Measurements from ENCODE around the gene OR10A4. TPM values are rescaled to one million over a fixed set of nuclear protein-coding genes. Genes with fewer than 3 reads are reported as not detected.
"Not testable (repeated sequence)": the region's sequence is repeated elsewhere in the genome, so short reads cannot be mapped to it uniquely, and the experiment has no call there.

OR10A4 gene
- total RNA-seq, 2 experiments from 2014 or later, result not detected

DNA sequence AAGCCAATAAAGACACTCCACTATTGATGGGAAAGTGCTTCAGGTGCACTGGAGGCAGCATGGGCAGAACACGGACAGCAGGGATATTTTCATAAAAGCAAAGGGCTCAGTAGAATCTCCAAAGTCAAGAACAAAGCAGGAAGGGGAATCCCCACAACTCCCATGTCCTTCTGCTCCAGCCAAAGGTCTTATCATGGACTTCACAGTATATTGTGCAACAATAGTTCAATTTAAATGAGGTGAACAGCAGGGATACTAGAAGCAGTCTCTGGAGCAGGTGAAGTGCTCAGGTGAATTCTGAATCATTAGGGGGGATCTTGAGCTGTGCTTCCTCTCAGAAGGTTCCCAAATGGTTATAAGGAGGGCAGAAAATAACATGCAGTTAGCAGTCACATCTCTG is 22.5 kb downstream of the OR10A4 start:
- H3K27me3 Mint-ChIP-seq, result peaks cover 16% of the 10 kb centered on the region
- H3K4me1 Mint-ChIP-seq, result no peaks in the 10 kb centered on the region
- ChIA-PET CTCF (interaction anchor here (1.1 kb wide), 1 partner anchor 86 kb away, joined by 3 read pairs; no protein-coding TSS in a partner anchor), POLR2A (no interaction called here)
- no peak overlapping the region for H3K27ac Mint-ChIP-seq
- no peak overlapping the region for H3K4me3 Mint-ChIP-seq
- DNase-seq (no peak), ATAC-seq (no peak)
- H3K36me3 Mint-ChIP-seq (ENCODE audit: low read depth), result no peaks in the 10 kb centered on the region
- no peaks in the 10 kb centered on the region for H3K9me3 Mint-ChIP-seq (ENCODE audit: low read depth)
- intact Hi-C loops (cut with DNase I, micrococcal nuclease), result no loop called here

DNA sequence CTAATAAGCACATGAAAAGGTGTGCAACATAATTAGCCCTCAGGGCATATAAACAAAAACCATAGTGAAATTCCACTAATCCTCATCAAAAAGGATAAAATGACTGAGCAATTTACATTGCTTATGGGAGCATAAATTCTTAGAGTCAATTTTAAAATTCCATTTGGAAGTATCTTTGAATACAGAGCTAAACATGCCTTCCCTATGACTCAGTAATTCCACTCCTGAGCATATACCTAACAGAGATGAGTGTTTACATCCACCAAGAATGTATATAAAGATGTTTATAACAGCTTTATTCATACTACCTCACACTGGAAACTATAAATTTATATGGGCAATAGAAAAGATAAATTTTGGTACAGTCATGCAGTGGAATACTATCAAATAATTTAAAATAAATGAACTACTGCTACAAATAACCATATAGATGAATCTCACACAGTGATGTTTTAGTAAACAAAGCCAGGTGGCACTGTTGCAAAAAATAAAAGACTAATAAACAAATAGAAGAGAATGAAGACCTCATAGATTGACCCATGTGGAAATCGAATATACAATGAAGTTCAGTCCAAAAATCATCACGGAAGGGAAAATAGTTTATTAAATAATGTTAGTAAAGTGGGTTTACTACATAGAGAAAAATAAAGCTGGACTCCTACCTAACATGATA is 24.0 kb downstream of the OR10A4 start:
- ChIA-PET CTCF (interaction anchor here (0.6 kb wide), 1 partner anchor 11 kb away, joined by 3 read pairs; no protein-coding TSS in a partner anchor), POLR2A (no interaction called here)
- ATAC-seq (no peak), DNase-seq (no peak)
- Mint-ChIP-seq H3K9me3 (ENCODE audit: low read depth) (no peaks in the 10 kb centered on the region), H3K27ac (no peak overlapping the region), H3K27me3 (peaks cover 16% of the 10 kb centered on the region), H3K4me3 (no peak overlapping the region), H3K36me3 (ENCODE audit: low read depth) (no peaks in the 10 kb centered on the region), H3K4me1 (no peaks in the 10 kb centered on the region)
- intact Hi-C loops (cut with DNase I, micrococcal nuclease), result no loop called here

DNA sequence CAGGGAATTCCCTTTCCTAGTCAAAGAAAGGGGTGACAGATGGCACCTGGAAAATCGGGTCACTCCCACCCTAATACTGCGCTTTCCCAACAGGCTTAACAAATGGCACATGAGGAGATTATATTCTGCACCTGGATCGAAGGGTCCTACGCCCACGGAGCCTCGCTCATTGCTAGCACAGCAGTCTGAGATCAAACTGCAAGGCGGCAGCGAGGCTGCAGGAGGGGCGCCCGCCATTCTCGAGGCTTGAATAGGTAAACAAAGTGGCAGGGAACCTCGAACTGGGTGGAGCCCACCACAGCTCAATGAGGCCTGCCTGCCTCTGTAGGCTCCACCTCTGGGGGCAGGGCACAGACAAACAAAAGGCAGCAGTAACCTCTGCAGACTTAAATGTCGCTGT is 28.4 kb downstream of the OR10A4 start:
- H3K36me3 Mint-ChIP-seq (ENCODE audit: low read depth); H3K27ac Mint-ChIP-seq; ATAC-seq; DNase-seq; CTCF ChIA-PET; H3K9me3 Mint-ChIP-seq (ENCODE audit: low read depth); POLR2A ChIA-PET; H3K4me1 Mint-ChIP-seq; H3K4me3 Mint-ChIP-seq; intact Hi-C loops (cut with DNase I, micrococcal nuclease); H3K27me3 Mint-ChIP-seq: not testable (repeated sequence)

DNA sequence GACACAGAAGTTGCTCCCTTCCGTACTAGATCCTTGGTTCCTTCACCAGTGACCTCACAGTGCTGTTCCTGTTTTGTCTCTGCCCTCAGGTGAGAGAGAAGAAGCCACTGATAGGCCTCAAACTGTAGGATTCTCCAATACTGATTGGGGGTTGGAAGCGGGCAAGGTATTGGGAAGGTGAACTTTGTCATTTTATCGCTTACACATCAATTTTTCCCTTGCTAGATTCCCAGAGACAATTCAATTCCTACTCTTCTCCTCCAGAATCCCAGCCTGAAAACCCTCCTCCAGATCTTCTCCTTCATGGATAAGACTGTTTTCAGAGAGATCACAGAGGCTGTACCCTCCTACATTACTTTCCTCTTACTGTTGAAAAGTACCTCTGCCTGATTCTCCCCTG is 35.0 kb downstream of the OR10A4 start:
- ChIA-PET CTCF (interaction anchor here (0.5 kb wide), 1 partner anchor 1226 kb away, joined by 3 read pairs; the partner anchor contains the start of gene TRIM5), POLR2A (no interaction called here)
- no peak overlapping the region for H3K27ac Mint-ChIP-seq
- H3K9me3 Mint-ChIP-seq (ENCODE audit: low read depth), result no peaks in the 10 kb centered on the region
- ATAC-seq (no peak), DNase-seq (no peak)
- H3K4me3 Mint-ChIP-seq, result no peak overlapping the region
- peaks cover 4% of the 10 kb centered on the region for H3K4me1 Mint-ChIP-seq
- H3K27me3 Mint-ChIP-seq, result no peaks in the 10 kb centered on the region
- intact Hi-C loops (cut with DNase I, micrococcal nuclease), result no loop called here
- no peaks in the 10 kb centered on the region for H3K36me3 Mint-ChIP-seq (ENCODE audit: low read depth)

DNA sequence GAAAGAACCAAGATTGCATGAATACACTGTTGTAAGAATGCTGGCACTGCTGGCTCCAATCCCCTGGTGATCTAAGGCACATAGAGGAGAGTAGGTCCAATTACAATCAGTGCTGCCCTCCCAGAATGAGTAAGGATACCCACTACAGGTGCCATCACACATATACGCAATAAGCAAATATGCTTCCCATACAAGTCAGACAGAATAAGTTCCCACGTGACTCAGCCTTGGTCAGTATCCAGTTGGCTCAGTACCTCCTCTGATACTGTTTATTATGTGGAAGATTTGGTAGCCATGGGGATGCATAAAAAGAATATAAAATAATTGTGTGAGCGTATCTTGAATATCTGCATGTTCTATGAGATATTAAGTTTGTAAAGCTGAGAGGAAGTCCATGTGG is 35.5 kb downstream of the OR10A4 start:
- CTCF ChIA-PET, result no interaction called here
- peaks cover 4% of the 10 kb centered on the region for H3K4me1 Mint-ChIP-seq
- H3K36me3 Mint-ChIP-seq (ENCODE audit: low read depth), result no peaks in the 10 kb centered on the region
- no peak overlapping the region for H3K27ac Mint-ChIP-seq
- no peaks in the 10 kb centered on the region for H3K27me3 Mint-ChIP-seq
- DNase-seq (no peak), ATAC-seq (no peak)
- POLR2A ChIA-PET, result no interaction called here
- no peak overlapping the region for H3K4me3 Mint-ChIP-seq
- intact Hi-C loops (cut with DNase I, micrococcal nuclease), result no loop called here
- H3K9me3 Mint-ChIP-seq (ENCODE audit: low read depth), result no peaks in the 10 kb centered on the region

DNA sequence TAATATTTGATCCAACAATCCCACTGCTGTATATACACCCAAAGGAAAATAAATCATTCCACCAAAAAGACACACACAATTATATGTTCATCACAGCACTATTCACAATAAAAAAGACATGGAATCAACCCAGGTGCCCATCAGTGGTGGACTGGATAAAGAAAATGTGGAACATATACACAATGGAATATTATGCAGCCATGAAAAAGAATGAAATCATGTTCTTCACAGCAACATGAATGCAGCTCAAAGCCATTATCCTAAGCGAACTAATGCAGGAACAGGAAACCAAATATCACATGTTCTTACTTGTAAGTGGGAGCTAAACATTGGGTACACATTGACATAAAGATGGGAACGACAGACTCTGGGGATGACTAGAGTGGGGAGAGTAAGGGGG is 43.3 kb downstream of the OR10A4 start:
- Mint-ChIP-seq H3K27me3 (peaks cover 6% of the 10 kb centered on the region), H3K9me3 (ENCODE audit: low read depth) (peaks cover 3% of the 10 kb centered on the region), H3K4me3 (no peak overlapping the region), H3K27ac (no peak overlapping the region), H3K36me3 (ENCODE audit: low read depth) (no peaks in the 10 kb centered on the region), H3K4me1 (no peaks in the 10 kb centered on the region)
- ChIA-PET POLR2A (no interaction called here), CTCF (no interaction called here)
- DNase-seq, result no peak
- ATAC-seq, result no peak
- intact Hi-C loops (cut with DNase I, micrococcal nuclease), result no loop called here

DNA sequence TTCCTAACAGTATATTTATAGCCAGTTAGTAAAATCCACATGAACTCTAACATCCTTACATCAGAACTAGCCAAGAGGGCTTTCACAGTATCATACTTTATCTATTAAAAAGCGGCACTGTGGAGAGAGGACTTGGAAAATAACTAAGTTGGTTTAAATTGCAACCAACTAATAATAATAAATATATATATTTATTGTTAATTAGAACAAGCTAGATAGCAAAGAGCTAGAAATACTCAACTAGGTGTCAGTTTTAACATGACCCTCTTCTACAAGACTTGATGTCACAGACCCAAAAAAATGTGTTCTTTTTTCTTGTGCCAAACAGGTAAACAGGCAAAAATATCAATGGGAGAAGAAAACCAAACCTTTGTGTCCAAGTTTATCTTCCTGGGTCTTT is 44.3 kb downstream of the OR10A4 start, which contains the start of gene OR2D3:
Gene OR2D3 (plus strand): TSS at position 301 of the 400 bp plus-strand sequence. CDS start 0 bp downstream, at position 301.
- H3K27me3 Mint-ChIP-seq, result peaks cover 9% of the 10 kb centered on the region

DNA sequence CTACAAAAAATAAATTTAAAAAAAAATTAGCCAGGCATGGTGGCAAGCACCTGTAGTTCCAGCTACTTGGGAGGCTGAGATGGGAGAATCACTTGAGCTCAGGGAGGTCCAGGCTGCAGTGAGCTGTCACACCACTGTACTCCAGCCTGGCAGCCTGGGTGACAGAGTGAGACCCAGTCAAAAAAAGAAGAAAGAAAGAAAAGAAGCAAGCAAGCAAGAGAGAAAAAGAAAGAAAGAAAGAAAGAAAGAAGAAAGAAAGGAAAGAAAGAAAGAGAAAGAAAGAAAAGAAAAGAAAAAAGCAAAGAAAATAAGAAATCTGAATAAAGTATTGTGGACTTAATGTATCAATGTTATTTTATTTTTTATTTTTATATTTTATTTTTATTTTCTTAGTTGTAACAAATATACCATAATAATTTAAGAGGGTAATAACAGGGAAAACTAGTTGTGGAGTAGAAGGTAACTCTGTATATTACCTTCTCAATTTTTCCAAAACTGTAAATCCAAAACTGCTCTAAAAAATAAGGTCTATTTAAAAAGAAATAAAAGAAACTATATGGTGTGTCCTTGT is 48.7 kb downstream of the OR10A4 start:
- H3K27me3 Mint-ChIP-seq, result peaks cover 34% of the 10 kb centered on the region
- ChIA-PET POLR2A (interaction anchor here (0.6 kb wide), 1 partner anchor 10 kb away, joined by 3 read pairs; no protein-coding TSS in a partner anchor), CTCF (interaction anchor here (0.6 to 0.8 kb wide), 2 partner anchors 43 to 1128 kb away, joined by 3 to 5 read pairs; no protein-coding TSS in a partner anchor)
- no peaks in the 10 kb centered on the region for H3K9me3 Mint-ChIP-seq (ENCODE audit: low read depth)
- H3K27ac Mint-ChIP-seq, result no peak overlapping the region
- H3K4me3 Mint-ChIP-seq, result no peak overlapping the region
- no peaks in the 10 kb centered on the region for H3K36me3 Mint-ChIP-seq (ENCODE audit: low read depth)
- intact Hi-C loops (cut with DNase I, micrococcal nuclease), result loop anchor here in 1 of 2 experiments (5.0 kb wide), 1 partner anchor 113 kb away; no protein-coding TSS in a partner anchor
- peaks cover 23% of the 10 kb centered on the region for H3K4me1 Mint-ChIP-seq
- DNase-seq, result no peak
- ATAC-seq, result no peak

More for the DNA sequence above, 44.3 kb downstream of the OR10A4 start, which contains the start of gene OR2D3:
- H3K9me3 Mint-ChIP-seq (ENCODE audit: low read depth), result peaks cover 3% of the 10 kb centered on the region
- no peaks in the 10 kb centered on the region for H3K36me3 Mint-ChIP-seq (ENCODE audit: low read depth)
- no peak within 1 kb of the TSS for H3K27ac Mint-ChIP-seq
- DNase-seq, result no peak
- CTCF ChIA-PET, result no interaction called here
- ATAC-seq, result no peak
- H3K4me1 Mint-ChIP-seq, result peaks cover 3% of the 10 kb centered on the region
- intact Hi-C loops (cut with DNase I, micrococcal nuclease), result no loop called here
- POLR2A ChIA-PET, result no interaction called here
- H3K4me3 Mint-ChIP-seq, result no peak within 1 kb of the TSS

DNA sequence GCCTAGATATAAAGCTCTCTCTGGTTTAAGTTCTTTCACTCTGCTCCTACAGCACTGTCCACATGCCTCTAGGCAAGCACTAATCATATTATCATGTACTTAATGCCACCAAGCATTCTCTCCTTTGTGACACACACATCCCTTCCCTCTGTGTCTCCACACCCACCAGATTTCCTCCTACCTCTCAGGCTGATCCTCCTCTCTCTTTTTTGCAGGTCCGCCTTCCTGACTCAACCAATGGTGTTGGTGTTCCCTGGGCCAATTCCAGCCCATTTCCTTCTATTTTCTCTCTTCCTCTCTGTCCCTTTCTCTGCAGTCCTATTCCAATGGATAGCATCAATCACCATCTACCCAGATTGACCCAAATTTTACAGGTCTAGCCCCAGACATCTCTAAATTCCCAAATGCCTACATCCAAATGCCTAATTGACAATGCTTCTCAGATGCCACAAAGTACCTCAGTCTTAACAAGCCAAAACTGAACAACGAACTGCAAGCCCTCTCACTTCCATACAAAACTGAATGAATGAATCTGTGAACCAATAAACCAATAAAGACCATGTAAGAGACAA is 49.3 kb downstream of the OR10A4 start:
- ATAC-seq, result peak; percentile 25
- Mint-ChIP-seq H3K4me1 (peaks cover 23% of the 10 kb centered on the region), H3K27ac (peak overlapping the region; percentile 51), H3K4me3 (peak overlapping the region; percentile 80), H3K27me3 (peaks cover 37% of the 10 kb centered on the region), H3K9me3 (ENCODE audit: low read depth) (no peaks in the 10 kb centered on the region), H3K36me3 (ENCODE audit: low read depth) (no peaks in the 10 kb centered on the region)
- DNase-seq, result no peak
- ChIA-PET CTCF (no interaction called here), POLR2A (no interaction called here)
- intact Hi-C loops (cut with DNase I, micrococcal nuclease), result loop anchor here in 1 of 2 experiments (5.0 kb wide), 1 partner anchor 113 kb away; no protein-coding TSS in a partner anchor

DNA sequence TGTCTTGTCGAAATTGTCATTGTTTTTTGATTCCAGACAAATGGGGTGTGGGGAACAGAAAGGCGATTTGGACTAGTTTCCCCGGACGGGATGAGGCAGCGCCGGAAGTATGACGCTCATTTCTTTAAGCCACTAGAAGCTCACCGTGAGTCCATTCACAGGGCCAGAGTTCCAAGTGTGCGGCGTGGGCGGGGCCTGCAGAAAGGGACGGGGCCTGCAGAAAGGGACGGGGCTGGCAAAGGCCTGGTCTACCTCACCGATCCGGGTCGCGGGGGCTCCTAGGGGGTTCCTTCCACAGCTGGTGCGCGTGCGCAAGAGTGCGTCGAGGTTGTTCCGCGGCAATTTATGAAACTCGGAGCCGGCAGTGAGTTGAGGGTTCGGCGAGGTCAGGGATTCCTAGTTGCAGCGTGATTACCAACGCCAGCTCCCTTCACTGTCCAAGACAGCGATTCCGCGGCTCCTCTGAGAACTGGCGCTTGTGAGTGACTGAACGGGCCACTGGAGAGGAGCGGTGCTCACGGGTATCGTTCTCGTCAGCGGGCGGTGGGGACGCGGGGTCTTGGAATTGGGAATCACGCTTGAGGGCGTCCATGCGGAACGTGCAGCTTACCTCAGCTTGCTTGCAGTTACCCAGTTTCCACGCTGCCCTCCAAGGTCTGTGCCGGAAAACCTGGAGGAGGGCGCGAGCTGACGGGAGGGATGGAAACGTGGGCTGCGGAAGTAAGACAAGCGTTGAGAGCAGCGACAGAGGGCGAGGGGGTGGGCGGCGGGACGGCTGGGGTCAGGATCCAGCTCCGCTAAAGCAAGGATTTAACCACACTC is 50.0 kb downstream of the OR10A4 start, which contains the start of gene ZNF215:
Gene ZNF215 (plus strand): TSS at position 219 of the 822 bp plus-strand sequence. CDS start 5,847 bp downstream, outside the sequence.
- intact Hi-C loops (cut with DNase I, micrococcal nuclease), result loop anchor here in 1 of 2 experiments (5.0 kb wide), 1 partner anchor 114 kb away; no protein-coding TSS in a partner anchor
- Mint-ChIP-seq H3K36me3 (ENCODE audit: low read depth) (no peaks in the 10 kb centered on the region), H3K9me3 (ENCODE audit: low read depth) (no peaks in the 10 kb centered on the region), H3K4me1 (peaks cover 23% of the 10 kb centered on the region), H3K4me3 (peak within 1 kb of the TSS; percentile 80), H3K27me3 (peaks cover 36% of the 10 kb centered on the region), H3K27ac (peak within 1 kb of the TSS; percentile 51)
- CTCF ChIA-PET, result interaction anchor here (0.6 kb wide), 2 partner anchors 713 to 800 kb away, joined by 3 read pairs; no protein-coding TSS in a partner anchor
- ATAC-seq (peak; percentile 80), DNase-seq (peak; percentile 81)
- POLR2A ChIA-PET, result no interaction called here
